Gastrocnemius medialis (tissue), 4 donors: Measurements from ENCODE around the gene GNB1L.

Experiments
- POLR2A ChIP-seq, 2 donors: fragments of 450-650 bp; IDR thresholded peaks; one replicate each; pipeline ENCODE4 v1.6.1; 2017; ENCODE audit warnings: antibody characterized with exemption in 2 of 2, mild to moderate bottlenecking in 2 of 2, moderate library complexity in 2 of 2
- TF ChIP-seq, protein P1 (sequence below), 5 experiments: fragments of 450-650 bp in 3 of 5; fragments of 200-600 bp in 2 of 5; sonication (generic) in 2 of 5; IDR thresholded peaks in 4 of 5; conservative IDR thresholded peaks in 1 of 5; 1 replicate in 4 of 5; 2 replicates in 1 of 5; pipeline ENCODE4 v1.5.1; 2016 to 2019; ENCODE audit warnings: antibody characterized with exemption in 5 of 5, mild to moderate bottlenecking in 3 of 5, moderate library complexity in 3 of 5

- TF ChIP-seq, protein P1, sequence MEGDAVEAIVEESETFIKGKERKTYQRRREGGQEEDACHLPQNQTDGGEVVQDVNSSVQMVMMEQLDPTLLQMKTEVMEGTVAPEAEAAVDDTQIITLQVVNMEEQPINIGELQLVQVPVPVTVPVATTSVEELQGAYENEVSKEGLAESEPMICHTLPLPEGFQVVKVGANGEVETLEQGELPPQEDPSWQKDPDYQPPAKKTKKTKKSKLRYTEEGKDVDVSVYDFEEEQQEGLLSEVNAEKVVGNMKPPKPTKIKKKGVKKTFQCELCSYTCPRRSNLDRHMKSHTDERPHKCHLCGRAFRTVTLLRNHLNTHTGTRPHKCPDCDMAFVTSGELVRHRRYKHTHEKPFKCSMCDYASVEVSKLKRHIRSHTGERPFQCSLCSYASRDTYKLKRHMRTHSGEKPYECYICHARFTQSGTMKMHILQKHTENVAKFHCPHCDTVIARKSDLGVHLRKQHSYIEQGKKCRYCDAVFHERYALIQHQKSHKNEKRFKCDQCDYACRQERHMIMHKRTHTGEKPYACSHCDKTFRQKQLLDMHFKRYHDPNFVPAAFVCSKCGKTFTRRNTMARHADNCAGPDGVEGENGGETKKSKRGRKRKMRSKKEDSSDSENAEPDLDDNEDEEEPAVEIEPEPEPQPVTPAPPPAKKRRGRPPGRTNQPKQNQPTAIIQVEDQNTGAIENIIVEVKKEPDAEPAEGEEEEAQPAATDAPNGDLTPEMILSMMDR (IDR thresholded peaks at IDR 0.05 in 4 of 5, conservative IDR thresholded peaks at IDR 0.05 in 1 of 5) = no peak
- TF ChIP-seq POLR2A (IDR thresholded peaks at IDR 0.05) = no peak
These were observed 38.7 kb upstream of the GNB1L start for GRCh38 chr22:19893363-19893762.
